ENCODE data around the gene ST7. TPM values are rescaled to one million over a fixed set of nuclear protein-coding genes. Genes with fewer than 3 reads are reported as not detected.
A peak's percentile ranks its signal among the peaks of the same experiment; 100 is the strongest.
"Not testable (repeated sequence)": the region's sequence is repeated elsewhere in the genome, so short reads cannot be mapped to it uniquely, and the experiment has no call there.

The ST7 gene
- total RNA-seq, 1 donor from 2014 or later = 69.7 TPM

DNA sequence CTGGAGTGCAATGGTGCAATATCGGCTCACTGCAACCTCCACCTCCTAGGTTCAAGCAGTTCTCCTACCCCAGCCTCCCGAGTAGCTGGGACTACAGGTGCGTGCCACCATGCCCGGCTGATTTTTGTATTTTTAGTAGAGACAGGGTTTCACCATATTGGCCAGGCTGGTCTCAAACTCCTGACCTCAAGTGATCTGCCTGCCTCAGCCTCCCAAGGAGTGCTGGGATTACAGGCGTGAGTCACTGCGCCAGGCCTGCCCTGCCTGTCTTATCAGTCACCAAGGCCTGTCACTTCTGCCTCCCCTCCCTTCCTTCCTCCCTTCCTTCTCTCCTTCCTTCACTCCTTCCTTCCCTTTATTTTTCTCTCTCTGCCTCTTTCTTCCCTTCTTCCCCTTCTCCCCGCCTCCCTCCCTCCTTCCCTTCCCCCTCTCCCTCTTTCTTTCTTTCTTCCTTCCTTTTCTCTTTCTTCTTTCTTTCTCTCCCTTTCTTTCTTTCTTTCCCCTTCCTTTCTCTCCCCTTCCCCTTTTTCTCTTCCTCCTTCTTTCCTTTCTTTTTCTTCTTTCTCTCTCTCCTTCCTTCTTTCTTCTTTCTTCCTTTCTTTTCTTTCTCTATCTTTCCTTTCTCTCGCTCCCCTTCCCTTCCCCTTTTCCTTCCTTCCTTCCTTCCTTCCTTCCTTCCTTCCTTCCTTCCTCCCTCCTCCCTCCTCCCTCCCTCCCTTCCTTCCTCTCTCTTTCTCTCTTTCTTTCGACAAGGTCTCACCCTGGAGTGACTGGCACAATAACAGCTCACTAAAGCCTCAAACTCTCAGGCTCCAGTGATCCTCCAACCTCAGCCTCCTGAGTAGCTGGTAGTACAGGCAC is 3.1 kb upstream of the ST7 start:
- no peak for DNase-seq (ENCODE audit: low spot score in 2 of 2)
- no peak for FAIRE-seq

DNA sequence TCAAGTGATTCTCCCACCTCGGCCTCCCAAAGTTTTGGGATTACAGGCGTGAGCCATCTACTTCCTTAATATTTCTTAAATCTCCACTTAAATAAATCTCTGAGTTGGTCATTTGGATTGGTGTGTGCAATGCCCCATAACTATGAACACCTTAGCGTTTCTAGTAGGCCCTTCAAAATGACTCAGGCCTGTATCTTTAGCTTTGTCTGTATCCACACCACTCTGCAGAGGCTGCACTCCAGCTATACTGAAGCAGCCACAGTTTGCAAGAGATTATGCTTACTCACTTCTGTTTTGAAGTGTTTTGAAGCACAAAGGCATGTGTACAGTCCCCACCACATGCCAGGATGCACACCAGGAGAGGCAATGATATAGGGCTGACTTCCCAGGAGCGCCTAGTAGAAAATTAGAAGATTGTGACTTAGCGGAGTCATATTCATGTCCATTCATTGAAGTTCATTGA is 2.4 kb upstream of the ST7 start:
- FAIRE-seq = no peak
- DNase-seq (ENCODE audit: low spot score in 2 of 2) = no peak

DNA sequence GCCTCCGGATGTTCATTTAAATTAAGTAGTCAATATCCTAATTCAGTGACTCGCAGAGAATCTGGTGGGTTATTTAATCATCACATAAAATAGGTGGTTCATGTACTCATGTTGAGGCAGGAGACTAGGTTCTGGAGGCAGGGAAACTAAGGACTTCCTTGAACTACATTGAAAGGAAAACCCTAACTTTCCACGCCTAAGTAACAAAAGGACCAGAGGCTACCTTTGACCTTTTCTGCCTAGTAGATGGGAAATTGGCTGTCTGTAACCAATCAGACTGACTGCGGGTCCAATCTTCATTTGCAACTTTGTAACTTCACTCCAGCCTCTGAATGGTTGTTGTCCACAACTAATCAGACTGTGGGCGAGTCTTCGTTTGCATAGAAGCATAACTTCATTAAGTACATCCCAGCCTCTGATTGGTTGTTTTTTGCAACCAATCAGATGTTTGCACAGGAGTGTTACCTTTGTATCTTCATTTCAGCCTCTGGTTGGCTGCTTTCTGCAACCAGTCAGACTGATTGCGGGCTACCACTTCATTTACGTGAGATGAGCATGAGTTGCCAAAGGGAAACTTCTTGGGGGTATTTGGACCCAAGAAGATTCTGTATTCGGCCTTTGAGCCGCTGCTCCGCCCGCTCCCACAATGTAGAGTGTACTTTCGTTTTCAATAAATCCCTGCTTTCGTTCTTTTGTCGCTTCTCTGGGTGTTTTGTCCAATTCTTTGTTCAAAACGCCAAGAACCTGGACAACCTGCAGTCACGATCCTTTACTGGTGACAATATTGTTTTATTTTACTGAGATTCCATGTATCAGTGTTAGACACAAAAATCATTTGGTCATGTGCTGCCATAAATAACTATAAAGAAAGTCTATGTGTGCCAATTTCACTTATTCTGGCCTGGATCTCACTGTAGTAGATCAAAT is 1.7 kb upstream of the ST7 start:
- DNase-seq (ENCODE audit: low spot score in 2 of 2) = no peak
- no peak for FAIRE-seq

DNA sequence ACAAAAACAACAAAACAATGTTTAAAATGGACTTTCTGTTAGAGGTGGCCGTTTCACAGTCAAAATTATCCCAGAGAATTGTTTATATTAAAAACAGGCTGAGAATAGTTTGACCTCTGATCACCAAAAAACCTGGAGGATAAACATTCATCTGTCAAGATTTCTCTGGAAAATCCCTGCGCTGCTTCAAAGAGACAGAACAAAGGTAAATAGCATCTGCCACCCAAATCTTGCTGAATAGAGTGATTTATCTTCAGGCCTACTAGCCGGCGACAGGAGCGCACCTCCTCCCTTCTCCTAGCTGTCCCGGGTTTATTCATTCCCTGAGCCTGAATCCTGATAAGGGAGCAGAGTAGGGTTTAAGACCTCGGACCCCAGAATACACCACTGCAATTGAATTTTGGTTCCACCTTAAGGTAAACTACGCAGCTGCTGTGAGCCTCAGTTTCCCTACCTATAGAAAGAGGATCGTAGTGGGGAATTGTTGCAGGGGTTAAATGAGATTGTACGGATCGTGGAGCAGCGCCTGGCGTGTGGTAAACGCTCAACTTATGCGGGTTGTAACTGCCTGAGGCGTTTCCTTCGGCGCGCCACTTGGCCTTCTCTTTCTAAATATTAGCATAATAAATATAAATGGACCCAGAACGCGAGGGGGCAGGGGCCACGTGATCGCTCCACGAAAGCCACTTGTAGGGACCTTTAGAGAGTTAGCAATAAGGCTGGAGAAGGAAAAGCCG is 498 bp upstream of the ST7 start:
- no peak for FAIRE-seq

GRCh38 chr7:116953906-116954838 is 871 bp downstream of the ST7 start:
- FAIRE-seq (no peak), DNase-seq (ENCODE audit: low spot score in 2 of 2) (peak; percentile 49 to 53)

More for the DNA sequence above, 498 bp upstream of the ST7 start:
- DNase-seq (ENCODE audit: low spot score in 2 of 2) = no peak

GRCh38 chr7:116955340-116955739 is 2.0 kb downstream of the ST7 start:
- no peak for FAIRE-seq
- DNase-seq (ENCODE audit: low spot score in 2 of 2) = no peak

DNA sequence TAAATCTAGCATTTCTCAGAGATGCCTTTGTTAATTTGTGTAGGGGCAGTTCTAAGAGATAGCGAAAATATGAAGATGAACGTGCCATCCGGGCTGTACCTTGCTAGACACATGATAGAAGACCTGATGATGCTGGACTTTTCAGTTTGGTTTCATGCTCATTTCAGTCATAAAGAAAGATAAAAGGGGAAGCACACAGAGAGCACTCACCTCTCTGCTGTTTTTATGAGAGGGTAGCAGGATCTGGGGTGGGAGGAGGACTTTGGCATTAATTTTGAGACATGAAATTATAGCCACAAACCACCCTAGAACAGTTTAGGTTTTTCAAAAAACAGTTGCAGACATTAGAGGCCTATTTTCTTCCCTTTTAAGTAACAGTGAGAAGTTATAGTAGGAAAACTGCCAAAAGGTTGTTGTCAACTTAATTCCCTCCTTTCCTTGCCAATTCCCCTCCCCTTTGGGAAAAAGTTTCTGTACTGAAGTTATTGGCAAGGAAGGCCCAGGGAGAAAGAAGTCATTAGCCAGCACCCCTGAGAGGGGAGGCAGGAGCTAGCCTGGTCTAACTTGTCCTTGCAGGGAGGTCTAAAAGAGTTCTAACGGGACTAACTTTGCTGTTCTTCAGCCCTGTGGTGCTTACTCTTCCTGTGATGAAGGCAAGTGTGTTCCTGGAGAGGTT is 2.6 kb downstream of the ST7 start:
- DNase-seq (ENCODE audit: low spot score in 2 of 2) = no peak
- no peak for FAIRE-seq

- DNase-seq (ENCODE audit: low spot score in 2 of 2) (no peak), FAIRE-seq (no peak)
These were observed 3.1 kb downstream of the ST7 start for GRCh38 chr7:116956477-116956804.

DNA sequence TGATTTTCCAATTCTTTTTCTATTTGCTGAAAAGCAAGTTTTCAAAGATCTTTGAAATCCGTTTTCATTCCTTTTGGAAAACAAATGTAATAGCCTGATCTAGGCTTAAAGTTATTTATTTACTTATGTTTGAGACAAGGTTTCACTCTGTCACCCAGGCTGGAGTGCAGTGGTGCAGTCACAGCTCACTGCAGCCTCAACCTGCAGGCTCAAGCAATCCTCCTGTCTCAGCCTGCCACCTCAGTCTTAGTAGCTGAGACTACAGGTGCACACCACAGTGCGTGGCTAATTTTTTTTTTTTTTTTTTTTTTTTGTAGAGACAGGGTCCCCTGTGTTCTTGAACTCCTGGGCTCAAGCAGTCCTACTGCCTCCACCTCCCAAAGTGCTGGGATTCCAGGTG is 4.6 kb downstream of the ST7 start:
- no peak for FAIRE-seq
- no peak for DNase-seq (ENCODE audit: low spot score in 2 of 2)

DNA sequence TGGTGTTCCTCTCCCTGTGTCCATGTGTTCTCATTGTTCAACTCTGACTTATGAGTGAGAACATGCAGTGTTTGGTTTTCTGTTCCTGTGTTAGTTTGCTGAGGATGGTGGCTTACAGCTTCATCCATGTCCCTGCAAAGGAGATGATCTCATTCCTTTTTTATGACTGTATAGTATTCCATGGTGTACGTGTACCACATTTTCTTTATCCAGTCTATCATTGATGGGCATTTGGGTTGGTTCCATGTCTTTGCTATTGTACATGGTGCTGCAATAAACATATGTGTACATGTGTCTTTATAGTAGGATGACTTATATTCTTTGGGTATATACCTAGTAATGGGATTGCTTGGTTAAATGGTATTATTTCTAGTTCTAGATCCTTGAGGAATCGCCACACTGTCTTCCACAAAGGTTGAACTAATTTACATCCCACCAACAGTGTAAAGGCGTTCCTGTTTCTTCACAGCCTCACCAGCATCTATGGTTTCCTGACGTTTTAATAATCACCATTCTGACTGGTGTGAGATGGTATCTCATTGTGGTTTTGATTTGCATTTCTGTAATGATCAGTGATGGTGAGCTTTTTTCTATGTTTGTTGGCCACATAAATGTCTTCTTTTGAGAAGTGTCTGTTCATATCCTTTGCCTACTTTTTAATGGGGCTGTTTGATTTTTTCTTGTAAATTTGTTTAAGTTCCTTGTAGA is 8.8 kb downstream of the ST7 start:
- FAIRE-seq; DNase-seq (ENCODE audit: low spot score in 2 of 2): not testable (repeated sequence)

- DNase-seq (ENCODE audit: low spot score in 2 of 2) (no peak), FAIRE-seq (no peak)
These were observed 9.9 kb downstream of the ST7 start for GRCh38 chr7:116963234-116963633.

DNA sequence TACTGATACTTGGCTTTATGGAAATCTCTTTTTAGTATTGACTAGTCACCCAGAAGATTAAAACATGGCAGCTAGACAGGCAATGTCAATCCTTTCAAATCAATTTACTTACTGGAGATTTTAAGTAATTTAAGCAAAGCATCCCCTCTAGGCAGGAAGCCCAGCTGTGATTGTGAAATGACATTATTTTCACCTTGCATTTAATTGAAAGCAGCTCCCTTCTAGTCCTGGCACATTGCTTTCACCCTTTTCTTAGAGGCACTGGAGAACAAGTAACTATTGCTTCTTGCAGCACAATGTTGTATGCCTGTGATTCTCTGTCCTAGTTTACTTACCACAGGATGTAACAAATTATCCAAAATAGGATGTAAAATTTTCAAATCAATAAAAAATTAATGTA is 13.3 kb downstream of the ST7 start:
- no peak for FAIRE-seq
- DNase-seq (ENCODE audit: low spot score in 2 of 2) = no peak

- DNase-seq (ENCODE audit: low spot score in 2 of 2) = no peak
- FAIRE-seq = no peak
These were observed 14.1 kb downstream of the ST7 start for GRCh38 chr7:116967254-116967922.

DNA sequence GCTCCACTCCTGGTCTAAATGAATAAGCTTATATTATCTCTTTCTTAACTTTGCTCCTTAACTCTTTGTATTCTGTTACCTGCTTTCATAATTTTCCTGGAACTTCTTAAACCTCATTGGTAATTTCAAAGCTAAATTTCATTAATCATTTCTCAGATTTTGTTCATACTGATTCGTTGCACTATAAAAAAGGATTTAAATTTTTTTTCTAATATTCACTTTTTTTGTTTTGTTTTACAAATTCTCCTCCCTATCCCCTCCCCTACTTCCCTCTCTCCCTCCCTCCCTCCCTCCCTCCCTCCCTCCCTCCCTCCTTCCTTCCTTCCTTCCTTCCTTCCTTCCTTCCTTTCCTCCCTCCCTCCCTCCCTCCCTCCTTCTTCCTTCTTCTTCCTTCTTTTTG is 14.7 kb downstream of the ST7 start:
- FAIRE-seq (no peak), DNase-seq (ENCODE audit: low spot score in 2 of 2) (no peak)

DNA sequence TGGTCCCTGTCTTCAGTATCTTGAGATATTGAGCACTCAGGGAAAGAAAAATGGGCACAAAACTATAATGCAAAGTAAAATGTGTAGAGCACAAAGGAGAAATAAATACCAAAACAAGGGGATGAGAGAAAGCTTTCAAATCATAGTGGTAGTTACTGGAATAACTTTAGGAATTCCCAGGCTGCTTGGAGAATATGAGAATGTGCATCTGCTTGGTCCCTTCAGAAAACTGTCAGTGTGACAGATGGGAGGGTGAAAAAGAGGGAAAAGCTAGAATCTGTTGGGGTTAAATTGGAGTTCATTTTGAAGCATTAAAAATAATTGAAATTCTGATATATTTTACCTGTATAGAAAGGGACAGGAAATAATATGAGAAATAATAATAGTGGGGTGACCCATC is 15.3 kb downstream of the ST7 start:
- DNase-seq (ENCODE audit: low spot score in 2 of 2) = no peak

DNA sequence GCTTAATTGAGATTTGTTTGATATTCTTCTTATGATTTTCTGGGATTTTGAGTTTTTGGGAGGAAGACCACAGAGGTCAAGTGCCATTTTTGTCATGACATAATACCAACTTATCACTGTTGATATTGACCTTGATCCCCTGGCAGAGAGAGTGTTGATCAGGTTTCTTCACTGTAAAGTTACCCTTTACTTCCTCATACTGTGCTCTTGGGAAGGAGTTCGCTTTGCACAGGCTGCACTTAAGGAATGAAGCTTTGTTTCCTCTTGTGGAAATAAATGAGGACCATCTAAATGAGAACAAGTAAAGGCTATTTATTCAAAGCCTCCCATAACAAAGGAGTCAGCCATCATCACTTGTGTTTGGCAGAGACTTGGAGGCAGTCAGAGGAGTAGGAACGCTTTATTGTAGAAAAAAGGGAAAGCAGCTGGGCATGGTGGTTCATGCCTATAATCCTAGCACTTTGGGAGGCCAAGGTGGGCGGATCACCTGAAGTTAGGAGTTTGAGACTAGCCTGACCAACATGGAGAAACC is 16.1 kb downstream of the ST7 start:
- FAIRE-seq (no peak), DNase-seq (ENCODE audit: low spot score in 2 of 2) (no peak)

More for the DNA sequence above, 15.3 kb downstream of the ST7 start:
- no peak for FAIRE-seq

DNA sequence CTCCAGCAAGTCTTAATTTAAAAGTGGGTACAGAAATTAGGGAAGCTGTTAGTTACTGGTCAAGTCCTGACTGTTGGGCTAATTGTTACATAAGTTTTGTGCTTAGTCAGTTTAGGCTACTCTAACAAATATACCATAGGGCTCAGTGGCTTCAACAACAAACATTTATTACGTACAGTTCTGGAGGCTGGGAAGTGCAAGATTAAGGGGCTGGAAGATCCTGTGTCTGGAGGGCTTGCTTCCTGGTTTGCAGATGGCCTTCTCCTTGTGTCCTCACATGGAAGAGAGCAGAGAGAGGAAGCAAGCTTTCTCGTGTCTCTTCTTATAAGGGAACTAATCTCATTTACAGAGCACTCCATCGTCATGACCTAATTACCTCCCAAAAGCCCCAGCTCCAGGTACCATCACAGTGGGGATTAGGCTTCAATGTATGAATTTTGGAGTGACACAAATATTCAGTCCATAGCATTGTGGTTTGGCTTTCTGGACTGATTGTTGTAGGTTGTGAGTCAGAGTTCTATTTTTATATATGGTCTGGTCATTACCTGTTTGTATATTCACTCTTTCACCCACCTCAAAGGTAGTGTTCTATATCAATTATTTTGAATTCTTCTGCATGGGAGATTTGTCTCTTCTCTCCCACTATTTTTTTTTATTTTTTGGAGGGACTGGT is 17.1 kb downstream of the ST7 start:
- FAIRE-seq (no peak), DNase-seq (ENCODE audit: low spot score in 2 of 2) (no peak)

All from frontal cortex (tissue), 4 donors.